Epithelial cell of esophagus (primary cell): ENCODE results near the gene ELOF1.

Experiments used
- DNase-seq: peaks from one replicate; pipeline ENCODE4 v3.0.0; 2010; ENCODE audit warnings: low read depth
- H3K4me3 ChIP-seq: 2 replicates; pipeline ENCODE4 v1.5.1; 2011; ENCODE audit warnings: mild to moderate bottlenecking, low read length, control low read depth
- CTCF ChIP-seq: IDR thresholded peaks from 2 replicates; pipeline ENCODE4 v1.5.1; 2011; ENCODE audit warnings: low read depth, mild to moderate bottlenecking, low read length, control low read depth, inconsistent platforms; ENCODE audit not compliant: insufficient read depth; ENCODE audit errors: missing control alignments

The ELOF1 gene

GRCh38 chr19:11554160-11554559 lies 4.9 kb downstream of the ELOF1 start:
- H3K4me3 ChIP-seq = no peak overlapping the region
- no peak for TF ChIP-seq CTCF
- DNase-seq = no peak

GRCh38 chr19:11552666-11553372 lies 6.2 kb downstream of the ELOF1 start:
- H3K4me3 ChIP-seq = no peak overlapping the region
- no peak for DNase-seq
- no peak for TF ChIP-seq CTCF

- H3K4me3 ChIP-seq = no peak overlapping the region
- no peak for TF ChIP-seq CTCF
- no peak for DNase-seq
Observed at GRCh38 chr19:11551603-11552235, 7.3 kb downstream of the ELOF1 start.

- no peak overlapping the region for H3K4me3 ChIP-seq
- DNase-seq = no peak
- no peak for TF ChIP-seq CTCF
Observed at GRCh38 chr19:11550265-11550664, 8.8 kb downstream of the ELOF1 start.

- TF ChIP-seq CTCF = no peak
- H3K4me3 ChIP-seq = no peak overlapping the region
- no peak for DNase-seq
Observed at GRCh38 chr19:11549386-11549953, 9.6 kb downstream of the ELOF1 start.

GRCh38 chr19:11547929-11548700 lies 10.9 kb downstream of the ELOF1 start:
- no peak for DNase-seq

More at GRCh38 chr19:11547929-11548700, 10.9 kb downstream of the ELOF1 start:
- no peak for TF ChIP-seq CTCF
- H3K4me3 ChIP-seq = no peak overlapping the region
